ENCODE measurements around the gene RBM34. TPM values are rescaled to one million over a fixed set of nuclear protein-coding genes. Genes with fewer than 3 reads are reported as not detected.

Gene RBM34
- total and polyA plus RNA-seq, 2 donors (not counting 1 experiment from before 2014, with no cell fraction given): 30.3 to 64.1 TPM

- H3K9ac ChIP-seq (ENCODE audit: insufficient read depth, low read length): no peak overlapping the region
- no peaks in the 10 kb centered on the region for H3K4me1 ChIP-seq (ENCODE audit: control insufficient read depth, extremely low read depth, insufficient read depth, low read length)
- H3K36me3 ChIP-seq (ENCODE audit: control insufficient read depth, insufficient read depth, low read length): no peaks in the 10 kb centered on the region
- H3K79me2 ChIP-seq (ENCODE audit: control insufficient read depth, insufficient read depth, low read length): no peaks in the 10 kb centered on the region
- no peaks in the 10 kb centered on the region for H3K9me3 ChIP-seq (ENCODE audit: control insufficient read depth, insufficient read depth, low read depth, low read length)
- H3K27me3 ChIP-seq (ENCODE audit: control insufficient read depth, insufficient read depth, low read length): no peaks in the 10 kb centered on the region
- no peak overlapping the region for H3K4me2 ChIP-seq (ENCODE audit: extremely low read depth, insufficient read depth, low read length)
- no peak overlapping the region for H3K4me3 ChIP-seq (replicated peaks in 1 of 4; ENCODE audit: control extremely low read depth in 1 of 4, insufficient read depth in 1 of 4, low read depth in 3 of 4, low read length in 4 of 4)
- H3K27ac ChIP-seq (ENCODE audit: insufficient read depth, low read length): no peak overlapping the region
- H2AFZ ChIP-seq (ENCODE audit: low read length): no peak overlapping the region
- no peaks in the 10 kb centered on the region for H4K20me1 ChIP-seq (ENCODE audit: control insufficient read depth, extremely low read depth, insufficient read depth, low read length)
- DNase-seq (ENCODE audit: low read depth in 2 of 2): no peak
- TF ChIP-seq EZH2 (IDR thresholded peaks at IDR 0.05; ENCODE audit: low read length, missing control alignments): no peak
- TF ChIP-seq CTCF (conservative IDR thresholded peaks at IDR 0.05 in 1 of 2, IDR thresholded peaks at IDR 0.05 in 1 of 2; ENCODE audit: low read depth in 1 of 2, low read length in 2 of 2): no peak
Measured at GRCh38 chr1:235169986-235170385, 8.9 kb upstream of the RBM34 start.

- Histone ChIP-seq H3K79me2 (ENCODE audit: control insufficient read depth, insufficient read depth, low read length) (no peaks in the 10 kb centered on the region), H3K9me3 (ENCODE audit: control insufficient read depth, insufficient read depth, low read depth, low read length) (no peaks in the 10 kb centered on the region), H3K9ac (ENCODE audit: insufficient read depth, low read length) (no peak overlapping the region), H3K36me3 (ENCODE audit: control insufficient read depth, insufficient read depth, low read length) (no peaks in the 10 kb centered on the region), H2AFZ (ENCODE audit: low read length) (no peak overlapping the region), H3K4me1 (ENCODE audit: control insufficient read depth, extremely low read depth, insufficient read depth, low read length) (no peaks in the 10 kb centered on the region), H3K27me3 (ENCODE audit: control insufficient read depth, insufficient read depth, low read length) (no peaks in the 10 kb centered on the region), H4K20me1 (ENCODE audit: control insufficient read depth, extremely low read depth, insufficient read depth, low read length) (no peaks in the 10 kb centered on the region), H3K27ac (ENCODE audit: insufficient read depth, low read length) (no peak overlapping the region), H3K4me3 (replicated peaks in 1 of 4; ENCODE audit: control extremely low read depth in 1 of 4, insufficient read depth in 1 of 4, low read depth in 3 of 4, low read length in 4 of 4) (no peak overlapping the region), H3K4me2 (ENCODE audit: extremely low read depth, insufficient read depth, low read length) (no peak overlapping the region)
- TF ChIP-seq EZH2 (IDR thresholded peaks at IDR 0.05; ENCODE audit: low read length, missing control alignments) (no peak), CTCF (conservative IDR thresholded peaks at IDR 0.05 in 1 of 2, IDR thresholded peaks at IDR 0.05 in 1 of 2; ENCODE audit: low read depth in 1 of 2, low read length in 2 of 2) (no peak)
- no peak for DNase-seq (ENCODE audit: low read depth in 2 of 2)
Measured at GRCh38 chr1:235168375-235168774, 7.3 kb upstream of the RBM34 start.

- Histone ChIP-seq H3K4me1 (ENCODE audit: control insufficient read depth, extremely low read depth, insufficient read depth, low read length) (no peaks in the 10 kb centered on the region), H3K9ac (ENCODE audit: insufficient read depth, low read length) (no peak overlapping the region), H3K4me2 (ENCODE audit: extremely low read depth, insufficient read depth, low read length) (peak overlapping the region; percentile 59), H3K36me3 (ENCODE audit: control insufficient read depth, insufficient read depth, low read length) (peaks cover 3% of the 10 kb centered on the region), H3K4me3 (replicated peaks in 1 of 4; ENCODE audit: control extremely low read depth in 1 of 4, insufficient read depth in 1 of 4, low read depth in 3 of 4, low read length in 4 of 4) (peak overlapping the region; percentile 78 to 98 (median 96)), H2AFZ (ENCODE audit: low read length) (peak overlapping the region; percentile 98), H3K79me2 (ENCODE audit: control insufficient read depth, insufficient read depth, low read length) (peaks cover 17% of the 10 kb centered on the region), H3K27ac (ENCODE audit: insufficient read depth, low read length) (peak overlapping the region; percentile 93), H3K27me3 (ENCODE audit: control insufficient read depth, insufficient read depth, low read length) (no peaks in the 10 kb centered on the region), H3K9me3 (ENCODE audit: control insufficient read depth, insufficient read depth, low read depth, low read length) (no peaks in the 10 kb centered on the region), H4K20me1 (ENCODE audit: control insufficient read depth, extremely low read depth, insufficient read depth, low read length) (no peaks in the 10 kb centered on the region)
- TF ChIP-seq CTCF (conservative IDR thresholded peaks at IDR 0.05 in 1 of 2, IDR thresholded peaks at IDR 0.05 in 1 of 2; ENCODE audit: low read depth in 1 of 2, low read length in 2 of 2) (no peak), EZH2 (IDR thresholded peaks at IDR 0.05; ENCODE audit: low read length, missing control alignments) (no peak)
- DNase-seq (ENCODE audit: low read depth in 2 of 2): no peak
Measured at GRCh38 chr1:235161685-235162327, 756 bp upstream of the RBM34 start.
